Endothelial cell of umbilical vein (primary cell): ENCODE measurements around the gene COL23A1. TPM values are rescaled to one million over a fixed set of nuclear protein-coding genes. Genes with fewer than 3 reads are reported as not detected.
A peak's percentile ranks its signal among the peaks of the same experiment; 100 is the strongest.

Source experiments
- BruUV-seq: library from RNA; stranded (reverse); fragments of 400-500 nt; replicated peaks from 2 replicates; lab custom pipeline; 2021; lab: Mats Ljungman, UMichigan
- CTCF ChIA-PET: fragments of 300-600, 350-600 bp; sonication (Branson Sonifier 250); formaldehyde crosslinking; loops from one replicate; lab custom pipeline; 2021; ENCODE audit warnings: antibody characterized with exemption, inconsistent platforms; lab: Charles Lee
- POLR2A ChIA-PET: fragments of 300-600, 350-600 bp; sonication (Branson Sonifier 250); formaldehyde crosslinking; loops from one replicate; lab custom pipeline; 2021; ENCODE audit warnings: antibody characterized with exemption, inconsistent platforms; lab: Charles Lee
- DNase-seq: peaks from one replicate; pipeline ENCODE4 v3.0.0-alpha.2; 2011; ENCODE audit warnings: low read depth, low spot score
- FAIRE-seq: peaks from 2 replicates; lab custom pipeline; 2011; peaks lifted over from hg19 to GRCh38; lab: Jason Lieb, UNC
- H2AFZ ChIP-seq: 2 replicates; pipeline ENCODE4 v1.6.0; 2012; ENCODE audit warnings: low read depth, low read length, control low read depth, inconsistent platforms
- H3K27ac ChIP-seq: 2 replicates; pipeline ENCODE4 v1.5.1; 2011; ENCODE audit warnings: low read depth, mild to moderate bottlenecking, control low read depth, low read length, moderate library complexity; ENCODE audit not compliant: insufficient read depth
- H3K27me3 ChIP-seq, 2 experiments: 2 replicates each; pipeline versions ENCODE4 v1.6.0 to v1.6.1; 2011; ENCODE audit warnings: low read length in 2 of 2, mixed read lengths in 1 of 2; ENCODE audit not compliant: control insufficient read depth in 2 of 2, insufficient read depth in 2 of 2
- H3K36me3 ChIP-seq, 2 experiments: 2 replicates in 1 of 2; 3 replicates in 1 of 2; pipeline ENCODE4 v1.5.1; 2011; ENCODE audit warnings: low read length in 2 of 2, mild to moderate bottlenecking in 1 of 2, moderate library complexity in 1 of 2; ENCODE audit not compliant: control insufficient read depth in 2 of 2, insufficient read depth in 2 of 2; ENCODE audit errors: extremely low read depth in 1 of 2
- H3K4me1 ChIP-seq: 3 replicates; pipeline ENCODE4 v1.5.1; 2011; ENCODE audit warnings: mild to moderate bottlenecking, low read length; ENCODE audit not compliant: control insufficient read depth, insufficient read depth; ENCODE audit errors: extremely low read depth
- H3K4me2 ChIP-seq: 2 replicates; pipeline ENCODE4 v1.6.1; 2011; ENCODE audit warnings: low read length, control low read depth, mixed read lengths; ENCODE audit not compliant: insufficient read depth
- H3K4me3 ChIP-seq, 3 experiments: fragments of 200-600 bp in 1 of 3; sonication (generic), shearing (Covaris generic) in 1 of 3; replicated peaks in 1 of 3; 2 replicates each; pipeline ENCODE4 v1.5.1; 2011 to 2016; ENCODE audit warnings: control low read depth in 3 of 3, low read length in 3 of 3, mild to moderate bottlenecking in 2 of 3, inconsistent platforms in 1 of 3, low read depth in 1 of 3, moderate library complexity in 1 of 3; ENCODE audit not compliant: insufficient read depth in 1 of 3
- H3K79me2 ChIP-seq: 2 replicates; pipeline ENCODE4 v1.6.0; 2012; ENCODE audit warnings: low read length, inconsistent platforms; ENCODE audit not compliant: control insufficient read depth, insufficient read depth
- H3K9ac ChIP-seq: replicated peaks from 2 replicates; pipeline ENCODE3; 2011; ENCODE audit warnings: low read length, control low read depth; ENCODE audit not compliant: insufficient read depth; ENCODE audit errors: extremely low read depth
- H3K9me1 ChIP-seq: replicated peaks from 3 replicates; pipeline ENCODE4 v1.6.0; 2011; ENCODE audit warnings: mild to moderate bottlenecking, low read length; ENCODE audit not compliant: control insufficient read depth, insufficient read depth; ENCODE audit errors: extremely low read depth
- H3K9me3 ChIP-seq: replicated peaks from 2 replicates; pipeline ENCODE4 v1.5.1; 2012; ENCODE audit warnings: low read length, inconsistent platforms; ENCODE audit not compliant: control insufficient read depth, insufficient read depth
- H4K20me1 ChIP-seq: replicated peaks from 2 replicates; pipeline ENCODE3; 2011; ENCODE audit warnings: mild to moderate bottlenecking, low read length; ENCODE audit not compliant: control insufficient read depth, insufficient read depth; ENCODE audit errors: extremely low read depth
- CTCF ChIP-seq, 2 donors: IDR thresholded peaks; 1 replicate in 1 of 2; 2 replicates in 1 of 2; pipeline ENCODE4 v1.5.1; 2011; ENCODE audit warnings: low read length in 2 of 2, mild to moderate bottlenecking in 2 of 2, moderate library complexity in 2 of 2, control low read depth in 1 of 2, inconsistent platforms in 1 of 2, low read depth in 1 of 2; ENCODE audit not compliant: insufficient read depth in 1 of 2; ENCODE audit errors: extremely low read depth in 1 of 2
- EZH2 ChIP-seq: IDR thresholded peaks from 2 replicates; pipeline ENCODE4 v1.6.1; 2012; ENCODE audit warnings: borderline replicate concordance, low read depth, mild to moderate bottlenecking, moderate library complexity, low read length, inconsistent platforms; ENCODE audit not compliant: severe bottlenecking
- FOS ChIP-seq: IDR thresholded peaks from 2 replicates; pipeline ENCODE4 v1.6.1; 2011; ENCODE audit warnings: mild to moderate bottlenecking, low read length, moderate library complexity, borderline replicate concordance; ENCODE audit not compliant: insufficient read depth
- GATA2 ChIP-seq: IDR thresholded peaks from 2 replicates; pipeline ENCODE4 v1.7.0; 2011; ENCODE audit warnings: low read depth, mild to moderate bottlenecking, moderate library complexity, mixed read lengths, low read length; ENCODE audit not compliant: insufficient read length, insufficient read depth
- JUN ChIP-seq: IDR thresholded peaks from 2 replicates; pipeline ENCODE4 v1.6.1; 2011; ENCODE audit warnings: borderline replicate concordance, low read depth; ENCODE audit not compliant: insufficient read length, insufficient read depth
- MAX ChIP-seq: IDR thresholded peaks from 2 replicates; pipeline ENCODE4 v1.6.1; 2011; ENCODE audit not compliant: insufficient read depth, insufficient read length
- MYC ChIP-seq: IDR thresholded peaks from one replicate; pipeline ENCODE4 v1.6.1; 2011; ENCODE audit warnings: mild to moderate bottlenecking, low read depth, low read length
- POLR2A ChIP-seq: IDR thresholded peaks from 2 replicates; pipeline ENCODE4 v1.6.1; 2012; ENCODE audit warnings: low read depth, mild to moderate bottlenecking, control low read depth, low read length
- POLR2AphosphoS5 ChIP-seq: IDR thresholded peaks from 2 replicates; pipeline ENCODE4 v1.6.1; 2012; ENCODE audit warnings: low read depth, mild to moderate bottlenecking, control low read depth, low read length, moderate library complexity; ENCODE audit not compliant: insufficient read depth
- dilution Hi-C: fragments of 300-500 bp; cut with MboI; formaldehyde crosslinking; loops from one replicate; pipeline ENCODE4 v1.15.0; 2019; ENCODE audit warnings: low sequenced_read_pairs; ENCODE audit not compliant: extremely low pct_ligation_motif_present
- intact Hi-C: fragments of 100-400 bp; cut with micrococcal nuclease; formaldehyde crosslinking; loops from one replicate; pipeline ENCODE4 v1.10.0; 2022
- polyA plus RNA-seq, 4 experiments: library from polyadenylated mRNA; depleted of rRNA in 3 of 4; stranded (reverse) in 3 of 4; unstranded in 1 of 4; fragments of >200 nt; gene quantifications; 2 replicates each; pipeline versions ENCODE4 v1.2.1 to v1.2.3, GENCODE V29; 2011 to 2012; ENCODE audit warnings: missing spikeins in 1 of 4
- total RNA-seq: library from RNA; stranded (reverse); gene quantifications from 2 replicates; pipeline ENCODE4 v1.2.3, GENCODE V29; 2021

COL23A1 gene
- total and polyA plus RNA-seq, 2 donors (not counting 3 experiments of a cell fraction or from before 2014, with no cell fraction given) = not detected

DNA sequence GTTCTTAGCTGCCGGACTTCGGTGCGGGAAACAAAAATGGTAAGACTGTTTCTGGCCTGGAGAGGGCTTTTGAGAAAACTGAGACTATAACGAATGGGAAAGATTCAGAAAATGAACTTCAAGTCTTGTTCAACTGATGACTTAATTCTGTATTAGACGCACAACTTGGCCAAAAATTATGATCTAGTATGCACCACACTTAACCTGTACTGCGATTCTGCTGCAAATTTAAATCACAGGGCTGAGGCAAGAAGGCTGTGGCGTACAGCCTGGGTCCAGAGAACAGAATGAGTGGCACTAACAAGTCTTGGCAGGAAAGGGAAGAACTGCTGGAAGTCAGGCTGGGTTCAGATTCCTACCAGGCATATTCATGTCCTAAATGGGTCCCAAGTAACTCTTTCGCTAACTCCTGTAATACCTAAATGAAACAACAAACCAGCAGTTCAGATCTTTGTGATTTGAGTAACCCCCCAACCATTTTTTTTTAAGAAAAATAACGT lies 781 bp upstream of the COL23A1 start:
- Histone ChIP-seq H3K4me1 (peaks cover 6% of the 10 kb centered on the region), H3K4me3 (no peak overlapping the region), H3K9me3 (no peaks in the 10 kb centered on the region), H3K36me3 (no peaks in the 10 kb centered on the region), H3K4me2 (no peak overlapping the region), H3K9me1 (no peaks in the 10 kb centered on the region), H3K27ac (no peak overlapping the region), H3K79me2 (no peaks in the 10 kb centered on the region), H4K20me1 (no peaks in the 10 kb centered on the region), H3K27me3 (peaks cover 39 to 58% of the 10 kb centered on the region in 2 experiments), H3K9ac (no peak overlapping the region), H2AFZ (no peak overlapping the region)
- BruUV-seq = no TSS peak
- dilution Hi-C loops (no loop called here), intact Hi-C loops (loop anchor here (1.0 to 5.0 kb wide), 5 partner anchors 130 to 901 kb away; no protein-coding TSS in a partner anchor)
- TF ChIP-seq MAX (no peak), EZH2 (no peak), FOS (no peak), JUN (no peak), POLR2AphosphoS5 (no peak), POLR2A (no peak), GATA2 (no peak), MYC (no peak), CTCF (IDR thresholded peaks at IDR 0.05; ENCODE audit: extremely low read depth in 1 of 2, insufficient read depth in 1 of 2, low read depth in 1 of 2, low read length in 2 of 2) (no peak)
- FAIRE-seq (peak; percentile 24), DNase-seq (no peak)
- ChIA-PET CTCF (interaction anchor here (0.7 to 1.0 kb wide), 2 partner anchors 312 to 359 kb away, joined by 3 read pairs; no protein-coding TSS in a partner anchor), POLR2A (no interaction called here)
